ENCODE data around the gene PHIP.

- TF ChIP-seq CTCF (IDR thresholded peaks at IDR 0.05) (no peak), EP300 (IDR thresholded peaks at IDR 0.05) (no peak)
These were observed 76.6 kb downstream of the PHIP start for GRCh38 chr6:79001415-79001814.
